Umbilical cord (tissue), 2 donors: Measurements from ENCODE around the gene ZNF660. TPM values are rescaled to one million over a fixed set of nuclear protein-coding genes. Genes with fewer than 3 reads are reported as not detected.
"Not testable (repeated sequence)": the region's sequence is repeated elsewhere in the genome, so short reads cannot be mapped to it uniquely, and the experiment has no call there.

ENCODE experiments used
- DNase-seq: peaks from one replicate; pipeline ENCODE4 v3.0.0-alpha.2; 2015; ENCODE audit warnings: low spot score
- total RNA-seq: library from RNA; depleted of rRNA; stranded (reverse); fragments of >200 nt; gene quantifications from one replicate; pipeline ENCODE4 v1.2.3, GENCODE V29; 2014; ENCODE audit warnings: low replicate concordance; ENCODE audit not compliant: insufficient read depth

The ZNF660 gene
- total RNA-seq, result 19.0 TPM

- peak; percentile 95 for DNase-seq
Measured at GRCh38 chr3:44584646-44585501, at the start of gene ZNF660. ZNF660 (plus strand) TSS chr3:44584964; CDS start chr3:44594194, 9,230 bp downstream.

GRCh38 chr3:44535364-44535763 lies 49.4 kb upstream of the ZNF660 start:
- no peak for DNase-seq

- DNase-seq, result not testable (repeated sequence)
Measured at GRCh38 chr3:44544811-44545210, 40.0 kb upstream of the ZNF660 start.

GRCh38 chr3:44554626-44555592 lies 29.9 kb upstream of the ZNF660 start, which contains the start of gene ZKSCAN7:
ZKSCAN7 (plus strand) TSS chr3:44555193; CDS start chr3:44557048, 1,855 bp downstream.
- peak; percentile 66 for DNase-seq

- no peak for DNase-seq
Measured at GRCh38 chr3:44555723-44556122, 29.0 kb upstream of the ZNF660 start.

GRCh38 chr3:44557074-44557473 lies 27.7 kb upstream of the ZNF660 start:
- no peak for DNase-seq

GRCh38 chr3:44561076-44561475 lies 23.7 kb upstream of the ZNF660 start:
- DNase-seq, result no peak

GRCh38 chr3:44562147-44562546 lies 22.6 kb upstream of the ZNF660 start:
- no peak for DNase-seq

GRCh38 chr3:44568561-44568960 lies 16.2 kb upstream of the ZNF660 start:
- DNase-seq, result no peak

- no peak for DNase-seq
Measured at GRCh38 chr3:44571024-44571423, 13.7 kb upstream of the ZNF660 start.

- DNase-seq, result peak; percentile 20
Measured at GRCh38 chr3:44576613-44577012, 8.2 kb upstream of the ZNF660 start.

- not testable (repeated sequence) for DNase-seq
Measured at GRCh38 chr3:44577354-44577952, 7.3 kb upstream of the ZNF660 start.

- DNase-seq, result not testable (repeated sequence)
Measured at GRCh38 chr3:44578316-44578715, 6.4 kb upstream of the ZNF660 start.

- not testable (repeated sequence) for DNase-seq
Measured at GRCh38 chr3:44578924-44579515, 5.7 kb upstream of the ZNF660 start.

GRCh38 chr3:44579749-44580148 lies 5.0 kb upstream of the ZNF660 start:
- DNase-seq, result not testable (repeated sequence)

- not testable (repeated sequence) for DNase-seq
Measured at GRCh38 chr3:44580971-44581370, 3.8 kb upstream of the ZNF660 start.

GRCh38 chr3:44596621-44597020 lies 11.9 kb downstream of the ZNF660 start:
- DNase-seq, result no peak

- no peak for DNase-seq
Measured at GRCh38 chr3:44601749-44602148, 17.0 kb downstream of the ZNF660 start.

- DNase-seq, result no peak
Measured at GRCh38 chr3:44612678-44613077, 27.9 kb downstream of the ZNF660 start.

GRCh38 chr3:44624749-44625480 lies 40.2 kb downstream of the ZNF660 start, which contains the start of gene ZNF197:
ZNF197 (plus strand) TSS chr3:44625036; CDS start chr3:44629155, 4,119 bp downstream.
- peak; percentile 94 for DNase-seq
